NCI-H146 treated with DMSO at 0.1 percent for 48 hours (cell line): ENCODE measurements around the gene NRBP1.

Source experiments
- DNase-seq: peaks from one replicate; lab custom pipeline; 2025; ENCODE audit not compliant: unreplicated experiment; lab: John Stamatoyannopoulos, UW

Gene NRBP1

GRCh38 chr2:27489498-27490397 lies 61.3 kb downstream of the NRBP1 start, which contains the start of gene IFT172:
TSS of gene IFT172 (minus strand) at chr2:27489743. CDS start at chr2:27489653, 90 bp downstream.
- peak; percentile 99 for DNase-seq
